Tibial nerve (tissue), 3 donors: Measurements from ENCODE around the gene DSEL.

Experiments used
- CTCF ChIP-seq, 5 experiments: fragments of 200-600 bp in 3 of 5; fragments of 450-650 bp in 2 of 5; sonication (generic) in 3 of 5; IDR thresholded peaks; one replicate each; pipeline ENCODE4 v1.5.1; 2016 to 2019; ENCODE audit warnings: antibody characterized with exemption in 5 of 5, mild to moderate bottlenecking in 3 of 5, moderate library complexity in 2 of 5
- POLR2A ChIP-seq, 2 donors: fragments of 450-650 bp; IDR thresholded peaks; one replicate each; pipeline ENCODE4 v1.6.1; 2017; ENCODE audit warnings: antibody characterized with exemption in 2 of 2, mild to moderate bottlenecking in 2 of 2, moderate library complexity in 2 of 2

DNA sequence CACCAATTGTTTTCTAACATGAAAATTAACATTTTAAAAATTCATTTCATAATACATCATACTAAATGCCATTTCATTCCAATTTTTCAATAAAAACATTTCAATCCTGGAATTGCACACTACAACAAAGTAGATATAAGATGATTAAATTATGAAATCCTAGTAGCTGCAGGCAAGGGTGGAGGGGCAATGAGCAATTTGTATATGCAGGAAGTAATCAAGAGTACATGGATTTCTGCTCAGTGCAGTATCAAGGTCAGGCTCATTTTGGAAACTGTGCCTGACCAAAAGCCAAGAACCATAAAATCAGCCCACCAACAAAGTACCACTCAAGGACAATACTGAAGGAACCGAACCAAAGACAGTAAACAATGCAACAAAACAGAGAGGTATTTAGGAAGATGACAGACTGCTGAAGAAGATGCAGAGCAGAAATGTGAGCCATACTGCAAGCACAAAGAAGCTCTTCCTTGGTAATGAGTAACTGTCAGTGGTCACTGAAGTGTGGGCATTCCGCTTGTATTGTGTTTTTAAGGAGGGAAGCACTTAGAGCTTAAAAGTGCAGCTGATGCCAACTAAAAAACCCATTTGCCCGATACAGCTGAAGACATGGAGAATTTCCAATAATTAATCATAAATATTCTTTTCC lies 34.5 kb upstream of the DSEL start:
- no peak for TF ChIP-seq CTCF (IDR thresholded peaks at IDR 0.05)
- TF ChIP-seq POLR2A (IDR thresholded peaks at IDR 0.05) = no peak
